GM19023 (cell line): ENCODE data around the gene CTRB1.

ENCODE experiments used
- ATAC-seq: cut with Tn5 transposase; IDR thresholded peaks from one replicate; pipeline ENCODE4 v1.9.1; 2021; ENCODE audit warnings: mild to moderate bottlenecking, moderate library complexity; ENCODE audit not compliant: unreplicated experiment

CTRB1 gene

GRCh38 chr16:75218256-75219076 is at the start of gene CTRB1:
Gene CTRB1, plus strand, starts transcription at chr16:75218988. Its CDS starts 20 bp downstream, at chr16:75219008.
- ATAC-seq = no peak

- no peak for ATAC-seq
These were observed 48.8 kb upstream of the CTRB1 start for GRCh38 chr16:75169899-75170405.

GRCh38 chr16:75172578-75172977 is 46.2 kb upstream of the CTRB1 start:
- no peak for ATAC-seq

- ATAC-seq = no peak
These were observed 43.7 kb upstream of the CTRB1 start for GRCh38 chr16:75175074-75175473.

- no peak for ATAC-seq
These were observed 41.9 kb upstream of the CTRB1 start for GRCh38 chr16:75176926-75177325.

- no peak for ATAC-seq
These were observed 39.6 kb upstream of the CTRB1 start for GRCh38 chr16:75179208-75179607.

GRCh38 chr16:75181630-75182029 is 37.2 kb upstream of the CTRB1 start:
- ATAC-seq = no peak

- no peak for ATAC-seq
These were observed 29.8 kb upstream of the CTRB1 start for GRCh38 chr16:75188832-75189477.

GRCh38 chr16:75189638-75190245 is 29.0 kb upstream of the CTRB1 start:
- ATAC-seq = no peak

GRCh38 chr16:75192606-75193264 is 26.1 kb upstream of the CTRB1 start:
- ATAC-seq = no peak

GRCh38 chr16:75193265-75193650 is 25.5 kb upstream of the CTRB1 start:
- ATAC-seq = no peak

- no peak for ATAC-seq
These were observed 24.9 kb upstream of the CTRB1 start for GRCh38 chr16:75193730-75194444.

- ATAC-seq = no peak
These were observed 22.7 kb upstream of the CTRB1 start for GRCh38 chr16:75195811-75196790.

GRCh38 chr16:75196836-75197235 is 22.0 kb upstream of the CTRB1 start:
- no peak for ATAC-seq

GRCh38 chr16:75197522-75198134 is 21.2 kb upstream of the CTRB1 start:
- ATAC-seq = no peak

- no peak for ATAC-seq
These were observed 20.6 kb upstream of the CTRB1 start for GRCh38 chr16:75198135-75198600.

GRCh38 chr16:75202069-75202590 is 16.7 kb upstream of the CTRB1 start:
- no peak for ATAC-seq

- ATAC-seq = no peak
These were observed 15.7 kb upstream of the CTRB1 start for GRCh38 chr16:75203096-75203495.
